Activated T-helper 1 cell treated with anti-CD3 and anti-CD28 coated beads, Interleukin-12 subunit alpha, Interleukin-12 subunit beta, Interleukin-2, Interleukin-4 antibody, amounts not matched to agents 30 ng/mL and 10 ng/mL and 1 ng/mL, durations not matched to agents 14 hours and 24 hours and 36 hours (primary cell): ENCODE measurements around the gene SSH2. TPM values are rescaled to one million over a fixed set of nuclear protein-coding genes. Genes with fewer than 3 reads are reported as not detected.
"Not testable (repeated sequence)": the region's sequence is repeated elsewhere in the genome, so short reads cannot be mapped to it uniquely, and the experiment has no call there.

ENCODE experiments used
- DNase-seq: peaks from one replicate; pipeline ENCODE4 v3.0.0; 2021; ENCODE audit warnings: low spot score
- H3K27ac Mint-ChIP-seq: one replicate; pipeline ENCODE4 v1.8.0; 2021; ENCODE audit warnings: mild to moderate bottlenecking, mixed read lengths
- H3K27me3 Mint-ChIP-seq: one replicate; pipeline ENCODE4 v1.8.0; 2022; ENCODE audit warnings: mild to moderate bottlenecking, moderate library complexity, mixed read lengths; ENCODE audit not compliant: insufficient read depth
- H3K36me3 Mint-ChIP-seq: one replicate; pipeline ENCODE4 v1.8.0; 2021; ENCODE audit warnings: low read depth, mixed read lengths
- H3K4me1 Mint-ChIP-seq: one replicate; pipeline ENCODE4 v1.8.0; 2021; ENCODE audit warnings: low read depth, mixed read lengths
- H3K4me3 Mint-ChIP-seq: one replicate; pipeline ENCODE4 v1.8.0; 2021; ENCODE audit warnings: mild to moderate bottlenecking, moderate library complexity, mixed read lengths
- H3K9me3 Mint-ChIP-seq: one replicate; pipeline ENCODE4 v1.8.0; 2021; ENCODE audit warnings: mixed read lengths
- intact Hi-C: fragments of 100-400 bp; cut with micrococcal nuclease; formaldehyde crosslinking; loops from one replicate; pipeline ENCODE4 v1.15.1; 2024
- total RNA-seq: library from RNA; stranded (reverse); gene quantifications from 2 replicates; pipeline ENCODE4 v1.2.3, GENCODE V29; 2022

Gene SSH2, protein sequence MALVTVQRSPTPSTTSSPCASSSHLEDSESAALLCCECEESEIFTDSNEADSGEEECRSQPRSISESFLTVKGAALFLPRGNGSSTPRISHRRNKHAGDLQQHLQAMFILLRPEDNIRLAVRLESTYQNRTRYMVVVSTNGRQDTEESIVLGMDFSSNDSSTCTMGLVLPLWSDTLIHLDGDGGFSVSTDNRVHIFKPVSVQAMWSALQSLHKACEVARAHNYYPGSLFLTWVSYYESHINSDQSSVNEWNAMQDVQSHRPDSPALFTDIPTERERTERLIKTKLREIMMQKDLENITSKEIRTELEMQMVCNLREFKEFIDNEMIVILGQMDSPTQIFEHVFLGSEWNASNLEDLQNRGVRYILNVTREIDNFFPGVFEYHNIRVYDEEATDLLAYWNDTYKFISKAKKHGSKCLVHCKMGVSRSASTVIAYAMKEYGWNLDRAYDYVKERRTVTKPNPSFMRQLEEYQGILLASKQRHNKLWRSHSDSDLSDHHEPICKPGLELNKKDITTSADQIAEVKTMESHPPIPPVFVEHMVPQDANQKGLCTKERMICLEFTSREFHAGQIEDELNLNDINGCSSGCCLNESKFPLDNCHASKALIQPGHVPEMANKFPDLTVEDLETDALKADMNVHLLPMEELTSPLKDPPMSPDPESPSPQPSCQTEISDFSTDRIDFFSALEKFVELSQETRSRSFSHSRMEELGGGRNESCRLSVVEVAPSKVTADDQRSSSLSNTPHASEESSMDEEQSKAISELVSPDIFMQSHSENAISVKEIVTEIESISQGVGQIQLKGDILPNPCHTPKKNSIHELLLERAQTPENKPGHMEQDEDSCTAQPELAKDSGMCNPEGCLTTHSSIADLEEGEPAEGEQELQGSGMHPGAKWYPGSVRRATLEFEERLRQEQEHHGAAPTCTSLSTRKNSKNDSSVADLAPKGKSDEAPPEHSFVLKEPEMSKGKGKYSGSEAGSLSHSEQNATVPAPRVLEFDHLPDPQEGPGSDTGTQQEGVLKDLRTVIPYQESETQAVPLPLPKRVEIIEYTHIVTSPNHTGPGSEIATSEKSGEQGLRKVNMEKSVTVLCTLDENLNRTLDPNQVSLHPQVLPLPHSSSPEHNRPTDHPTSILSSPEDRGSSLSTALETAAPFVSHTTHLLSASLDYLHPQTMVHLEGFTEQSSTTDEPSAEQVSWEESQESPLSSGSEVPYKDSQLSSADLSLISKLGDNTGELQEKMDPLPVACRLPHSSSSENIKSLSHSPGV (N-terminal part only)
- total RNA-seq = 40.7 and 43.6 TPM in 2 replicates

DNA sequence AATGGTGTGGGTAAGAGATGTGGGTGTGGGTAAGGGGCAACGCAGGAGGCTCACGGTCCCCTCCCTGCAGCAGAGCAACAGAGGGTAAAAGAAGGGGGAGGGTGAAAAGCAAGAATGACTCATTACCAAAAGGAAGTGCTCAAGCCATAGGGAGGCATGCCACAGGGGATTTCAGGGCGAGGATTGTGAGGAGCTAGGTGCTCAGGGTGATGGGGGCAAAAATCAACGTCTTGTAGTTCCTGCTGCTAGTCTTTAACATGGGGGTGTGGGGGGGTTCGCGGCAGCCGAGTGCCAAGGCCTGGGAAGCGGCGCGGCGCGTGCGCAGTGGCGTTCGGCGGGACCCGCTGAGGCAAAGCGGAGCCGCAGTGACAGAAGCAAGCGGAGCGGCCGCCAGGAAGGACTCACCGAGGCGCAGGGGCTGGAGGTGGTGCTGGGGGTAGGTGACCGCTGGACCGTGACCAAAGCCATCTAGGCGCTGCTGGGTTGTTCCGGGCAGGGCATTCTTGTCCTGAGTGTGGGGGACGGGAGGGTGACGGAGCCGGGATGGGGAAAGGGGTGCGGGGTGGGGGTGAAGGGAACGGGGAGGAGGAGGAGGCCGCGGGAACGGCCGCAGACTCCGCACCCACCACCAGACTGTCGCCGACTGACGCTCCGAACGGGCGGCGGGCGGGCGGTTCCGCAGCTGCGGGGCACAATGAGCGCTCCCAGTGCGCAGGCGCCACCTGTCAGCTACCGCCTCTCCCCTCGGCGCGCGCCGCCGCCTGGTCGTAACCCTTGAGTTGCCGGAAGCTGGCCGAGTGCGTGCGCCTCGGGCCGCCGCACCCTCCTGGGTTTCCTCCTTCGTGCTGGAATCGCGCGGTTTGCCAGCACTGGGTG is at the start of gene SSH2:
TSS of gene SSH2 (minus strand) at position 696 of the 876 bp plus-strand sequence. CDS start at position 468, 228 bp downstream.
- Mint-ChIP-seq H3K9me3 (no peaks in the 10 kb centered on the region), H3K4me3 (no peak within 1 kb of the TSS), H3K36me3 (peaks cover 9% of the 10 kb centered on the region), H3K27me3 (no peaks in the 10 kb centered on the region), H3K27ac (no peak within 1 kb of the TSS), H3K4me1 (peaks cover 36% of the 10 kb centered on the region)
- peak; percentile 84 for DNase-seq
- intact Hi-C loops = loop anchor here (1.0 to 5.0 kb wide), 9 partner anchors 15 to 539 kb away; partner anchors contain the start of genes ABHD15, GIT1, TAOK1 and TMIGD1

DNA sequence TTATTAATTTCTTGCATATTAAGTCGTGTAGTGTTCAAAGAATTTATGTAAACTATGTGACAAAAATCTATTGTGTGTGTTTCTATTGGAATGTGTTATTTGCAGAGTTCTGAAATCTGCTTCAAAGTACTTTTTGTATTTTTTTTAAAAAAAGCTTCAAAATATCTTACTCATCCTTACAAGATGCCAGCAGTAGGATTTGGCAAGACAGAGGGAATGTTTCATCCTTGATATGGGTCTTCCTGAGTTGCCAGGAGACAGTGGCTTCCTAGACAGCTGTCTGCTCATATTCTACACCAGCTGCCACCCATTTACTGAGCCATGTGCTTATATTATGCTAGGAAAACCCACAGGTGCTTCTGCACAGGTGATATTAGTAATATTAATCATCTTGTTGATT is 47.8 kb upstream of the SSH2 start:
- H3K9me3 Mint-ChIP-seq = no peaks in the 10 kb centered on the region

DNA sequence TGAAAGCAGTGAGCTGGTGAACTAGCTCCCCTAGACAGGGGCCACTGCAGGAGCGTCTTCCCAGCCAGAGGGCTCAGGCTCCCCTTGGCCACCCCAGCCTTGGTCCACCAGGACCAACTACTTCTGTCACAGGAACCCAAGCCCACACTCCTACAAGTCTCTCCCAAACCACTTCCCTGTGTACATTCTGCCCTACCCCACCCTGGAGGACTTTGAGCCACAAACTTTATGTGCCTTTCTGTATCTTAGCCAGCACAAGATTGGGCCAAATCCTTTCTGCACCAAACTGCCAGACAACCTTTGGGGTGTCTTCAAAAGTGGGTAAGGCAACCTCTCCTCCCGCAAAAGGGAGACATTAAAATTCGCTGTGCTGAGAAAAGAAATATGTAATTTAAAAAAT is 43.0 kb upstream of the SSH2 start:
- Mint-ChIP-seq H3K4me3 (no peak overlapping the region), H3K4me1 (no peaks in the 10 kb centered on the region), H3K9me3 (no peaks in the 10 kb centered on the region), H3K27ac (no peak overlapping the region), H3K27me3 (peaks cover 15% of the 10 kb centered on the region), H3K36me3 (no peaks in the 10 kb centered on the region)
- intact Hi-C loops = no loop called here
- no peak for DNase-seq

More for the DNA sequence above, 47.8 kb upstream of the SSH2 start:
- H3K36me3 Mint-ChIP-seq = no peaks in the 10 kb centered on the region
- intact Hi-C loops = no loop called here
- H3K4me1 Mint-ChIP-seq = no peaks in the 10 kb centered on the region
- peaks cover 20% of the 10 kb centered on the region for H3K27me3 Mint-ChIP-seq
- no peak overlapping the region for H3K27ac Mint-ChIP-seq
- no peak overlapping the region for H3K4me3 Mint-ChIP-seq
- no peak for DNase-seq

DNA sequence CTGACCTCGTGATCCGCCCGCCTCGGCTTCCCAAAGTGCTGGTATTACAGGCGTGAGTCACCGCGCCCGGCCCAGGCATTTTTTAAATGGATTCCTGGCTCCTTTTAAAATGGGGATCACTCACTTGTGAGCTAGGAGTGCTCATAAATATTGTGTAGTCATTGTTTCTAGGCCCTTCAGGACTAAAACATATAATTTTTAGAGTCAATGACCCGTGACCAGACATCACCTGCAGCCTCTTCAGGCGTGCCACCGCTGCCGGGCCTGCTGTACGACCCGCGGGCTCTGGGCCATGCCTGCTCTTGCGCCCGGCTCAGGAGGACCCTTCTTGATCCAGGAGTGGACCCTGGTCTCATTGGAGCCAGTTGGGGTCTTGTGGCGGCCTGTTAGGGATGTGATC is 42.2 kb upstream of the SSH2 start:
- H3K36me3 Mint-ChIP-seq = no peaks in the 10 kb centered on the region
- no peaks in the 10 kb centered on the region for H3K9me3 Mint-ChIP-seq
- H3K4me1 Mint-ChIP-seq = no peaks in the 10 kb centered on the region
- H3K4me3 Mint-ChIP-seq = no peak overlapping the region
- no peak for DNase-seq
- no peak overlapping the region for H3K27ac Mint-ChIP-seq
- intact Hi-C loops = no loop called here
- peaks cover 16% of the 10 kb centered on the region for H3K27me3 Mint-ChIP-seq

DNA sequence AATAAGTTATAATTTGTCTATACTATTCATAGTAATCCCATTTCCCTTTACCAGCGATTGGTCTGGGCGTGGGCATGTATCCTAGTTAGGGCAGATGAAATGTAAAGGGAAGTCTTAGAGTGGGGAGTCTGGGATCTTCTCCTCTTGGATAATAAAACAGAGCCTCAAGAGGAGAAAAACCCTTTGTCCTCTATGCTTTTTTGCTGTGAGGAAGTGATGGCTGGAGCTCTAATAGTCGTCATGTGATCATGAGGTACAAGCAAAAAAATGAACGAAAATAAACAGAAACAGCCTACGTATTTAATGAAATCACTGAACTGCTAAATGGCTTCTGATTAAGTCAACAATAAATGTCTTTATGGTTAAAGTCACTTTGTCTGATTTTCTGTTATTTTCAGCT is 38.2 kb upstream of the SSH2 start:
- Mint-ChIP-seq H3K36me3 (no peaks in the 10 kb centered on the region), H3K4me1 (no peaks in the 10 kb centered on the region), H3K9me3 (no peaks in the 10 kb centered on the region), H3K27me3 (peaks cover 14% of the 10 kb centered on the region), H3K27ac (no peak overlapping the region), H3K4me3 (no peak overlapping the region)
- DNase-seq = no peak
- intact Hi-C loops = no loop called here

DNA sequence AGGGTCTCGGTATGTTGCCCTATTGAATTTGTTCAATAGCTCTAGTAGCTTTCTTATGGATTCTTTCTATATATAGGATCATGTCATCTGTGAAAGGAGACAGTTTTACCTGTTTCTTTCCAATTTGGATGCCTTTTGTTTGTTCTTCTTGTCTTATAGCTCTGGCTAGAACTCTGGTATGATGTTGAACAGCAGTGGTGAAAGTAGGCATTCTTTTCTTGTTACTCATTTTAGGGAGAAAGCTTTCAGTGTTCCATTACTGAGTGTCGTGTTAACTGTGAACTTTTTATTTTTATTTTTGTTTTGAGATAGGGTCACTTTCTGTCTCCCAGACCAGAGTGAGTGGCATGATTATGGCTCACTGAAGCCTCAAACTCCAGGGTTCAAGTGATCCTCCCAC is 32.6 kb upstream of the SSH2 start:
- no peaks in the 10 kb centered on the region for H3K4me1 Mint-ChIP-seq
- no peaks in the 10 kb centered on the region for H3K9me3 Mint-ChIP-seq
- H3K4me3 Mint-ChIP-seq = no peak overlapping the region
- intact Hi-C loops = no loop called here
- no peak overlapping the region for H3K27ac Mint-ChIP-seq
- H3K36me3 Mint-ChIP-seq = no peaks in the 10 kb centered on the region
- H3K27me3 Mint-ChIP-seq = peaks cover 13% of the 10 kb centered on the region
- no peak for DNase-seq

DNA sequence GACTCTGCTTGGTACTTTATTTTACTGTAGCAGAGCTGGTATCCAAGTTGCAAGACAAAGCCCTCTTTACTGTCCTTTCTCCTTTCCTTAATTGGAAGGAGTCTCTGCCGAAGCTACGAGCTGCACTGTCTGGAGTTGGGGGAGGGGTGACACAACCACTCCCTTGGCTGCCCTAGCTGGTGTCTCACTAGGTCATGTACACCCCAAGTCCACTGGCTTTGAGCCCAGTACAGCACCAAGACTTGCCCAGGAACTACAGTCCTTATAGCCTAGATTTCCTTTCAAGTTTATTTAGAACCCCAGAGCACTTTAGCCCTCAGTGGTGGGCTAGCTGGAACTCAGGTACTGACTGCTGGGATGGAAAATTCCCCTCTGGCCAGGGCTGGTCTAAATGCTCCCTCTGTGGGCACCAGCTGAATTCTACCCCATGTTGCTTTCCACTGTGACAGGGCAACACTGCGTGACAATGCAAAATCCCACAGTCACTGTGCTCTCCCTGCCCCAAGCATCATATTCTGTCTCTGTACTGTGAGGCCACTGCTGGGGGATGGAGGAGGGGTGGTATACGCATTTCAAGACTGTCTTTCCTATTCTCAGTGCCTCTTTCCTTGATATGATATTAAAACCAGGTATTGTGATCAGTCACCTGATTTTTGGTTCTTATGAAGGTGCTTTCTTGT is 29.8 kb upstream of the SSH2 start:
- Mint-ChIP-seq H3K4me3 (no peak overlapping the region), H3K27ac (no peak overlapping the region), H3K27me3 (peaks cover 13% of the 10 kb centered on the region), H3K36me3 (no peaks in the 10 kb centered on the region), H3K9me3 (peaks cover 2% of the 10 kb centered on the region), H3K4me1 (no peaks in the 10 kb centered on the region)
- no peak for DNase-seq
- intact Hi-C loops = no loop called here

DNA sequence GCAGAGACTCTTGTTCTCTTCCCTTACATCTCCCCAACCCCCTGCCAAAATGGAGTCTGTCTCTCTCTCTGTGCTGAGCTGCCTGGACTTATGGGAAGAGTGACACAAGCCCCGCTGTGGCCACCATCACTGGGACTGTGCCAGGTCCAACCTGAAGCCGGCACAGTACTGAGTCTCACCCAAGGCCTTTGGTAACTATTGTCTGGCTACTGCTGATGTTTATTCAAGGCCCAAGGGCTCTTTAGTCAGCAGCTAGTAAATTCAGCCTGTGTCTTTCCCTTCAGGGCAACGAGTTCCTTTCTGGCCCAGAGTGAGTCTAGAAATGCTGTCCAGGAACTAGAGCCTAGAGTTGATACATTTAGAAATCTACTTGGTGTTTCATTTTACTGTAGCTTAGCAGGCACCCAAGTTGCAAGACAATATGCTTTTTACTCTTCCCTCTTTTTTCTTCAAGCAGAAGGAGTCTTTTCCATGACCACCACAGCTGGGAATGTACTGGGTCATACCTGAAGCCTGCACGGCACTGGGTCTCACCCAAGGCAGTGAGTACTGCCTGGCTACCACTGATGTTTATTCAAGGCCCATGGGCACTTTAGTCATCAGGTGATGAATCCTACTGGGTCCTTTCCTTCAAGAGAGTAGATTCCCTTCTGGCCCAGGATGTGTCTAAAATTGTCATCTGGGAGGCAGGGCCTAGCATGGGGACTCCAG is 29.1 kb upstream of the SSH2 start:
- intact Hi-C loops = no loop called here
- DNase-seq = no peak
- Mint-ChIP-seq H3K27me3 (peaks cover 7% of the 10 kb centered on the region), H3K36me3 (no peaks in the 10 kb centered on the region), H3K4me1 (no peaks in the 10 kb centered on the region), H3K27ac (no peak overlapping the region), H3K9me3 (peaks cover 6% of the 10 kb centered on the region), H3K4me3 (no peak overlapping the region)

DNA sequence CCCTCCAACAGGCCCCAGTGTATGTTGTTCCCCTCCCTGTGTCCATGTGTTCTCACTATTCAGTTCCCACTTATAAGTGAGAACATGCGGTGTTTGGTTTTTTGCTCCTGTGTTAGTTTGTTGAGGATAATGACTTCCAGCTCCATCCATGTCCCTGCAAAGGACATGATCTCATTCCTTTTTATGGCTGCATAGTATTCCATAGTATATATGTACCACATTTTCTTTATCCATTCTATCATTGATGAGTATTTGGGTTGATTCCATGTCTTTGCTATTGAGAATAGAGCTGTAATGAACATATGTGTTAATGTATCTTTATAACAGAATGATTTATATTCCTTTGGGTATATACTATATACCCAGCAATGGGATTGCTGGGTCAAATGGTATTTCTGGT is 27.5 kb upstream of the SSH2 start:
- H3K4me1 Mint-ChIP-seq, H3K27ac Mint-ChIP-seq, H3K4me3 Mint-ChIP-seq, H3K27me3 Mint-ChIP-seq, H3K36me3 Mint-ChIP-seq, DNase-seq, intact Hi-C loops: not testable (repeated sequence)
- H3K9me3 Mint-ChIP-seq = peaks cover 11% of the 10 kb centered on the region

DNA sequence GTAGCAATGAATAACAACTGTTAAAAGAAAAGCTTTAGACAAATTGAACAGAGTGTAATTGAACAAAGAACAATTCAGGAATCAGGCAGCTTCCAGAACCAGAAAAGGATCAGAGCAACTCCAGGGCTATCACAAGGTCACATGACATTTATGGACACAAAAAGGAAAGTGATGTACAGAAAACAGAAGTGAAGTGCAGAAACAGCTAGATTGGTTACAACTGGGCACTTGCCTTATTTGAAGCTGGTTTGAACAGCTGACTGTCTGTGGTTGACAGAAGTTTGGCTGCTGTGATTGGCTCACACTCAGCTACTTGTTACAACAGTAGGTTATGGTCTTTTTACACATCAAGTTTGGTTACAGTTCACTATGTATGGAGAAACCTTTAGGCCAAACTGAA is 26.2 kb upstream of the SSH2 start:
- DNase-seq = no peak
- Mint-ChIP-seq H3K27me3 (peaks cover 1% of the 10 kb centered on the region), H3K36me3 (no peaks in the 10 kb centered on the region), H3K27ac (no peak overlapping the region), H3K9me3 (peaks cover 11% of the 10 kb centered on the region), H3K4me3 (no peak overlapping the region), H3K4me1 (no peaks in the 10 kb centered on the region)
- intact Hi-C loops = no loop called here

DNA sequence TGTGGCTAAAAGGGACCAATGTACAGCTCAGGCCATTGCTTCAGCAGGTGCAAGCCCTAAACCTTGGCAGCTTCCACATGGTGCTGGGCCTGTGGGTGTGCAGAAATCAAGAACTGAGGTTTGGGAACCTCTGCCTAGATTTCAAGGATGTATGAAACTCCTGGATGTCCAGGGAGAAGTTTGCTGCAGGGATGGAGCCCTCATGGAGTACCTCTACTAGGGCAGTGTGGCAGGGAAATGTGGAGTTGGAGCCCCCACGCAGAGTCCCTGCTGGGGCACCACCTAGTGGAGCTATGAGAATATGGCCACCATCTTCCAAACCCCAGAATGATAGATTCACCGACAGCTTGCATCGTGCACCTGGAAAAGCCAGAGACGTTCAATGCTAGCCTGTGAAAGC is 24.4 kb upstream of the SSH2 start:
- H3K27ac Mint-ChIP-seq = no peak overlapping the region
- no peaks in the 10 kb centered on the region for H3K4me1 Mint-ChIP-seq
- no peak for DNase-seq
- H3K36me3 Mint-ChIP-seq = no peaks in the 10 kb centered on the region
- intact Hi-C loops = no loop called here
- no peak overlapping the region for H3K4me3 Mint-ChIP-seq
- peaks cover 11% of the 10 kb centered on the region for H3K9me3 Mint-ChIP-seq
- H3K27me3 Mint-ChIP-seq = peaks cover 1% of the 10 kb centered on the region
